GM21717 (cell line): ENCODE data around the gene OR4K13.

ENCODE experiments used
- ATAC-seq: cut with Tn5 transposase; IDR thresholded peaks from one replicate; pipeline ENCODE4 v1.9.1; 2021; ENCODE audit warnings: mild to moderate bottlenecking, moderate library complexity; ENCODE audit not compliant: unreplicated experiment

OR4K13 gene

GRCh38 chr14:20035938-20036337 lies at the start of gene OR4K13:
OR4K13 (minus strand) TSS chr14:20036038; CDS start chr14:20034758, 1,280 bp downstream.
- ATAC-seq = no peak

DNA sequence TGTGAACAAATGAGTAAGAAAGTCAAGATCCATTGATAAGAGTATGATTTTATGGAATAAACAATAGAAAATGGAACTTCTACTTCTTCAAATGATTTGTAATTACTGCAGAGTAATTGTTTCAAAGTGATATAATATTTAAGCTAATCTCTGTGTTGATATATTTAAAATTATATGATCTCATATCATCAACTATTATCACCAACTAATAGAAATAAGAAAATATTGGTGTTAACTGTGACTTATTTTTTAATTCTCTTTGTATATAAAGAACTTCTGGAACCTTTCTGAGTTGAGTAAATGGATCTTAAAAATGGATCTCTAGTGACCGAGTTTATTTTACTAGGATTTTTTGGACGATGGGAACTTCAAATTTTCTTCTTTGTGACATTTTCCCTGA lies 23.9 kb upstream of the OR4K13 start, which contains the start of gene OR4L1:
Gene OR4L1, plus strand, starts transcription at position 301 of the 400 bp plus-strand sequence. Its CDS starts 0 bp downstream, at position 301.
- no peak for ATAC-seq

GRCh38 chr14:20048202-20048601 lies 12.4 kb upstream of the OR4K13 start:
- no peak for ATAC-seq

DNA sequence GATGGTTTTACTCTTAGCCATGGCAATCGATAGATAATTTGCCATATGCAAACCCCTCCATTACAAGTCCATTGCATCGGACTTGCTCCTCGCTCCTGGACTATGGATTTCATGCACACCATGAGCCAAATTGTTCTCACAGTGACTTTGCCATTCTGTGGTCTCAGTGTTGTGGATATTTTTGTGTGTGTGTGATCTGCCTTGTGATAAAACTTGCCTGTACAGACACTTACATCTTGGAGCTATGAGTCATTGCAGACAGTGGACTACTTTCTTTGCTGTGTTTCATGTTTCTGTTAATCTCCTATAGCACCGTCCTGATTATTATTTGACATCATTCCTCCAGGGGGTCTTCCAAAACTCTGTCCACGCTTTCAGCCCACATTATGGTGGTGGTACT lies 8.4 kb upstream of the OR4K13 start:
- ATAC-seq = no peak

- ATAC-seq = no peak
Observed at GRCh38 chr14:20035449-20035848, 389 bp downstream of the OR4K13 start.

DNA sequence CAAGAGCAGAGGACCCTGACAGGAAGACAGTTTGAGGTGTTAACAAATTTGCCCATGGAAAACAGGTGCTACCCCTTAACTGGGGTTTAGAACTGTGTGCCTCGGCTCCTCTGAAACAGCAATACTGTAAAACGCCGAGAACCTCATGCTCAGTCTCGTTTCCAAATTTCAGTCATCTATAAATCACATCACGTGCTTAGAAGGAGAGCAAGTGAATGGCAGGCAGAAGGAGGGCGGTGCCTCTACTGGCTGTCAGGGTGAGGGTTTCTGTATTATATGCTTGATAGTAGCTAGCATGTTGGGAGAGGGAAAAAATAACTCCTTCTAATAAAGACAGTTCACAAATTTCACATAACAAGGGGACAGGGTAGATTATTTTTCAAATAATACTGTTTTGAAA lies 4.8 kb downstream of the OR4K13 start:
- ATAC-seq = no peak

DNA sequence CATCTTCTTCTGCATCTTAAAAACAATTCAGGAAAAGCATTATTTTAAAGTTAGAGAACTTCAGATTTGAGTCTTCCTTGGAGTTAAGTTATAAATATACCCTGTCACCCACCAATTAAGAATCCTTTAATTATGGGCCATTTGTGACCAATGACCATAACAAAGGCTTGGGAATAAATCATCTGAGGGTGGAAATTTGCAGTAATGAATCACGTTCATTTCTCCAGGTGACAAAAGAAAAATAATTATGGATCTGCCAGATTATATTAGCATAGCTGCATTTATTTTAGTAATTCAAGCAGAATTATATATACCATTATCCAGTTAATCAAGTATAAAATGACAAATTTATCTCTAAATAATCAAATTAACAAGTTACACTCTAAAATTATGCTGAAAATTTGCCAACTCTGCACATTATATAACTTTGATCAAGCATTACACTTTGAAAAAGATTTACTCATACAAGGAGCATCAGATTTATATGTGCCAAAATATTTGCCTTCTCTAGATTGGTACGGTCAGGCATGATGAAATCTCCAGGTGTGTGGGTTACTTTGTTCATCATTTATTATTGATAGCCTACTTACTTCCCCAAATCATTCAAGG lies 16.5 kb downstream of the OR4K13 start, which contains the start of gene OR4K14:
Gene OR4K14, minus strand, starts transcription at position 51 of the 609 bp plus-strand sequence. CDS start 4,114 bp downstream, outside the sequence.
- no peak for ATAC-seq

GRCh38 chr14:20008156-20008555 lies 27.7 kb downstream of the OR4K13 start:
- no peak for ATAC-seq

- ATAC-seq = no peak
Observed at GRCh38 chr14:20002319-20002718, 33.5 kb downstream of the OR4K13 start.

GRCh38 chr14:20001863-20002262 lies 34.0 kb downstream of the OR4K13 start, which contains the start of gene OR4Q2:
OR4Q2 (plus strand) TSS chr14:20002163.
- no peak for ATAC-seq

- no peak for ATAC-seq
Observed at GRCh38 chr14:19993438-19993837, 42.4 kb downstream of the OR4K13 start.
